ENCODE results near the gene HGD. TPM values are rescaled to one million over a fixed set of nuclear protein-coding genes. Genes with fewer than 3 reads are reported as not detected.

HGD gene
- total RNA-seq, 1 donor = under 0.01 TPM

DNA sequence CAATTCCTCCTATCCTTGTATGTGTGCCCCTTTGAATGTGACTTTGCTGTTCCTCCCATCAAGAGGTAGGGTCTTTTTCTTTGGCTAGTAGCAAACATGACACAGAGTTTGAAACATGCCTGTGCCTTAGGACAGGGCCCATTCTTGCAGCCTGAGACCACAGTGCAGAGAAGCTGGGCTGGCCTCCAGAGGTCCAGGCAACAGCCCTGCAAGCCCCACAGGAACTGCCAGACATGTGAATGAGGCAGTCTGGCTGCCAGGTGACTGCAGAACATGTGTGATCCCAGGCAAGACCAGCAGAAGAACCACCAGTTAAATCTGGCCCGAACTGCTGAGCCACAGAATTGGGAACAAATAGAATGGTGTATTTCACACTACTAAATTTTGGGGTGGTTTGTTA lies 1.2 kb upstream of the HGD start:
- Histone ChIP-seq H3K4me2 (ENCODE audit: insufficient read depth, low read length) (no peak overlapping the region), H3K36me3 (ENCODE audit: insufficient read depth, low read length) (no peaks in the 10 kb centered on the region), H3K79me2 (ENCODE audit: insufficient read depth, low read length) (no peaks in the 10 kb centered on the region), H3K27ac (ENCODE audit: low read depth, low read length) (no peak overlapping the region), H2AFZ (ENCODE audit: low read length) (no peak overlapping the region), H4K20me1 (ENCODE audit: insufficient read depth, low read length) (no peaks in the 10 kb centered on the region), H3K9me3 (ENCODE audit: low read depth, low read length) (no peaks in the 10 kb centered on the region), H3K4me1 (ENCODE audit: insufficient read depth, low read length) (peaks cover 14% of the 10 kb centered on the region), H3K27me3 (ENCODE audit: insufficient read depth, low read length) (no peaks in the 10 kb centered on the region), H3K4me3 (ENCODE audit: insufficient read depth, low read length) (no peak overlapping the region)
- DNase-seq (ENCODE audit: insufficient read length, low spot score, missing footprints) = no peak
- TF ChIP-seq, protein P1, sequence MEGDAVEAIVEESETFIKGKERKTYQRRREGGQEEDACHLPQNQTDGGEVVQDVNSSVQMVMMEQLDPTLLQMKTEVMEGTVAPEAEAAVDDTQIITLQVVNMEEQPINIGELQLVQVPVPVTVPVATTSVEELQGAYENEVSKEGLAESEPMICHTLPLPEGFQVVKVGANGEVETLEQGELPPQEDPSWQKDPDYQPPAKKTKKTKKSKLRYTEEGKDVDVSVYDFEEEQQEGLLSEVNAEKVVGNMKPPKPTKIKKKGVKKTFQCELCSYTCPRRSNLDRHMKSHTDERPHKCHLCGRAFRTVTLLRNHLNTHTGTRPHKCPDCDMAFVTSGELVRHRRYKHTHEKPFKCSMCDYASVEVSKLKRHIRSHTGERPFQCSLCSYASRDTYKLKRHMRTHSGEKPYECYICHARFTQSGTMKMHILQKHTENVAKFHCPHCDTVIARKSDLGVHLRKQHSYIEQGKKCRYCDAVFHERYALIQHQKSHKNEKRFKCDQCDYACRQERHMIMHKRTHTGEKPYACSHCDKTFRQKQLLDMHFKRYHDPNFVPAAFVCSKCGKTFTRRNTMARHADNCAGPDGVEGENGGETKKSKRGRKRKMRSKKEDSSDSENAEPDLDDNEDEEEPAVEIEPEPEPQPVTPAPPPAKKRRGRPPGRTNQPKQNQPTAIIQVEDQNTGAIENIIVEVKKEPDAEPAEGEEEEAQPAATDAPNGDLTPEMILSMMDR (IDR thresholded peaks at IDR 0.05; ENCODE audit: extremely low read depth, low read depth, low read length) = no peak

- H4K20me1 ChIP-seq (ENCODE audit: insufficient read depth, low read length) = no peaks in the 10 kb centered on the region
- H3K4me1 ChIP-seq (ENCODE audit: insufficient read depth, low read length) = peaks cover 17% of the 10 kb centered on the region
- H3K27me3 ChIP-seq (ENCODE audit: insufficient read depth, low read length) = no peaks in the 10 kb centered on the region
- DNase-seq (ENCODE audit: insufficient read length, low spot score, missing footprints) = no peak
- no peak overlapping the region for H3K4me3 ChIP-seq (ENCODE audit: insufficient read depth, low read length)
- H3K9me3 ChIP-seq (ENCODE audit: low read depth, low read length) = no peaks in the 10 kb centered on the region
- TF ChIP-seq, protein P1 (IDR thresholded peaks at IDR 0.05; ENCODE audit: extremely low read depth, low read depth, low read length) = no peak
- H3K4me2 ChIP-seq (ENCODE audit: insufficient read depth, low read length) = no peak overlapping the region
- no peaks in the 10 kb centered on the region for H3K79me2 ChIP-seq (ENCODE audit: insufficient read depth, low read length)
- H2AFZ ChIP-seq (ENCODE audit: low read length) = no peak overlapping the region
- no peaks in the 10 kb centered on the region for H3K36me3 ChIP-seq (ENCODE audit: insufficient read depth, low read length)
- H3K27ac ChIP-seq (ENCODE audit: low read depth, low read length) = no peak overlapping the region
Observed at GRCh38 chr3:120681506-120682038, 467 bp downstream of the HGD start.

DNA sequence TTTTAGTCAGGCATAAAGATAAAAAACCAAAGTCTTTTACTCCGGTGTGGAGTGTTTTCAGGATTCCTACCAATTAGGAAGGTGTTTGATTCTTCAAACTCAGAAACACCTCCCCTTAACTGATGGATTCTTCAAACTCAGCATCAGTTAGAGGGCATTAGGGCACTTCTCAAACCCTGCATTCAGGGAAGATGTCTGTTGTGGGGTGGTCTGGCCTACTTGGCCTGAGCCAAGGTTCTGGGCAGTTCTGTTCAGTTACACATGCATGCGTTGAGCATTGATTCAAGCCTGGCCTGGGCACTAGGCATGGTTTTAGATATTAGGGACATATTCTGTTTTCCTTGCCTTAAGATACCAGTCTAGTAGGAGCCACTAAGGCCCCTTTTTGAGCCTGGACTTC lies 1.0 kb downstream of the HGD start:
- Histone ChIP-seq H3K4me3 (ENCODE audit: insufficient read depth, low read length) (no peak overlapping the region), H3K27me3 (ENCODE audit: insufficient read depth, low read length) (no peaks in the 10 kb centered on the region), H3K36me3 (ENCODE audit: insufficient read depth, low read length) (no peaks in the 10 kb centered on the region), H3K27ac (ENCODE audit: low read depth, low read length) (no peak overlapping the region), H3K4me2 (ENCODE audit: insufficient read depth, low read length) (no peak overlapping the region), H2AFZ (ENCODE audit: low read length) (no peak overlapping the region), H4K20me1 (ENCODE audit: insufficient read depth, low read length) (no peaks in the 10 kb centered on the region), H3K4me1 (ENCODE audit: insufficient read depth, low read length) (peaks cover 17% of the 10 kb centered on the region), H3K9me3 (ENCODE audit: low read depth, low read length) (no peaks in the 10 kb centered on the region), H3K79me2 (ENCODE audit: insufficient read depth, low read length) (no peaks in the 10 kb centered on the region)
- DNase-seq (ENCODE audit: insufficient read length, low spot score, missing footprints) = no peak
- TF ChIP-seq, protein P1 (IDR thresholded peaks at IDR 0.05; ENCODE audit: extremely low read depth, low read depth, low read length) = no peak

DNA sequence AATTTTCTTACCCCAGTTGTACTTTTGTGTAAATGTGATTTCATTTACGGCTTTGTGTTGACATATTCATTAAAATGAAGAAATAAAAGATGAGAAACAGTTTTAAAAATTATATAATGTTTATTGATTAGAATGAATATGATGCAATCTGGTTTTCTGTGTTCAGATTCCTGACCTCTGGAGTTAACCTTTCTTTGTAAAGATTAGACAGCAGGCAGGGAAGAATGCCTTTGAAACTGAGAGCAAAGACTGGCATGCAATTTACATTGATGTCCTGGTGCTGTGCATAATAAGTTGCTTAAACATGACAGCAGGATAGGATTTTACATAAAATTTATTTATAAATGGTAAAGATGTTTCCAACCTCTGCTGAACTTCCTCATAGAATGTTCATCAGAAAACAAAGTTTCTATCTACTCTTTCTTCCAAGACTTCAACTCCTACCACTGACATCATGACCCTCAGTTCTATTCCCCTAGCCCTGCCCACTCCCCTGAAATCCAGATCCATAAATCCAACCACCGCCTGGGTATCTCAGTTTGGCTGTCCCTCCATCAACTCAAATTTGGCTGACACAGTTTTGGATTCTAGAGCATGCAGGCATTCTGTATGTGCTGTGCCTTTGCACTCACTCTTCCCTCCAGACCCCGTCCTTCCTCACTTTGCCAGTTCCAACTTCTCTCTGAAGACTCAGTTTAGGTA lies 1.7 kb downstream of the HGD start:
- H3K79me2 ChIP-seq (ENCODE audit: insufficient read depth, low read length) = no peaks in the 10 kb centered on the region
- H3K4me3 ChIP-seq (ENCODE audit: insufficient read depth, low read length) = no peak overlapping the region
- H3K4me1 ChIP-seq (ENCODE audit: insufficient read depth, low read length) = peaks cover 17% of the 10 kb centered on the region
- no peak overlapping the region for H2AFZ ChIP-seq (ENCODE audit: low read length)
- H3K36me3 ChIP-seq (ENCODE audit: insufficient read depth, low read length) = no peaks in the 10 kb centered on the region
- H3K27ac ChIP-seq (ENCODE audit: low read depth, low read length) = no peak overlapping the region
- no peaks in the 10 kb centered on the region for H3K27me3 ChIP-seq (ENCODE audit: insufficient read depth, low read length)
- no peaks in the 10 kb centered on the region for H4K20me1 ChIP-seq (ENCODE audit: insufficient read depth, low read length)
- H3K9me3 ChIP-seq (ENCODE audit: low read depth, low read length) = no peaks in the 10 kb centered on the region
- H3K4me2 ChIP-seq (ENCODE audit: insufficient read depth, low read length) = no peak overlapping the region
- DNase-seq (ENCODE audit: insufficient read length, low spot score, missing footprints) = no peak
- TF ChIP-seq, protein P1 (IDR thresholded peaks at IDR 0.05; ENCODE audit: extremely low read depth, low read depth, low read length) = no peak
